SK-N-SH (cell line): Measurements from ENCODE around the gene DGKD. TPM values are rescaled to one million over a fixed set of nuclear protein-coding genes. Genes with fewer than 3 reads are reported as not detected.
A peak's percentile ranks its signal among the peaks of the same experiment; 100 is the strongest.

Experiments
- CTCF ChIA-PET: fragments of 300-600, 350-600 bp; formaldehyde crosslinking; extraction: SDS; loops from one replicate; lab custom pipeline; 2021; lab: Yijun Ruan, JAX
- POLR2A ChIA-PET: fragments of 350-600 bp; sonication (Branson Sonifier 250); formaldehyde crosslinking; extraction: SDS; loops from one replicate; lab custom pipeline; 2020; ENCODE audit warnings: antibody characterized with exemption, inconsistent platforms; lab: Yijun Ruan, JAX
- DNase-seq: peaks from one replicate; pipeline ENCODE4 v3.0.0; 2012
- H2AFZ ChIP-seq: fragments of 200-600 bp; sonication (generic); 2 replicates; pipeline ENCODE4 v1.8.1; 2016; ENCODE audit warnings: antibody characterized with exemption, mild to moderate bottlenecking, low read depth
- H3F3A ChIP-seq: fragments of 200-600 bp; sonication (generic); replicated peaks from 2 replicates; pipeline ENCODE3; 2016; ENCODE audit warnings: antibody characterized with exemption, mild to moderate bottlenecking; ENCODE audit not compliant: insufficient read depth
- H3K27ac ChIP-seq, 2 experiments: fragments of 200-500 bp in 1 of 2; fragments of 200-600 bp in 1 of 2; sonication (Bioruptor generic) in 1 of 2; sonication (generic), shearing (Covaris generic) in 1 of 2; 2 replicates each; pipeline versions ENCODE4 v1.5.1 to v1.6.1; 2014 to 2016; ENCODE audit warnings: low read depth in 2 of 2, inconsistent platforms in 1 of 2, low read length in 1 of 2, mild to moderate bottlenecking in 1 of 2, mixed read lengths in 1 of 2
- H3K27me3 ChIP-seq: fragments of 200-600 bp; sonication (generic), shearing (Covaris generic); 2 replicates; pipeline ENCODE4 v1.6.1; 2016; ENCODE audit warnings: mixed run types; ENCODE audit not compliant: insufficient read depth
- H3K36me3 ChIP-seq, 2 experiments: fragments of 200-500 bp in 1 of 2; fragments of 200-600 bp in 1 of 2; sonication (Bioruptor generic) in 1 of 2; sonication (generic) in 1 of 2; replicated peaks in 1 of 2; 2 replicates each; pipeline versions ENCODE3 to v1.5.1; 2014 to 2016; ENCODE audit warnings: low read length in 1 of 2, mild to moderate bottlenecking in 1 of 2; ENCODE audit not compliant: insufficient read depth in 2 of 2, control insufficient read depth in 1 of 2
- H3K4me1 ChIP-seq, 2 experiments: fragments of 200-500 bp in 1 of 2; fragments of 200-600 bp in 1 of 2; sonication (Bioruptor generic) in 1 of 2; sonication (generic), shearing (Covaris generic) in 1 of 2; 2 replicates each; pipeline versions ENCODE4 v1.5.1 to v1.6.1; 2014 to 2016; ENCODE audit warnings: low read depth in 1 of 2, low read length in 1 of 2, mixed run types in 1 of 2; ENCODE audit not compliant: insufficient read depth in 2 of 2, control insufficient read depth in 1 of 2
- H3K4me2 ChIP-seq: fragments of 200-600 bp; sonication (generic), shearing (Covaris generic); 2 replicates; pipeline ENCODE4 v1.6.1; 2017; ENCODE audit warnings: mixed run types
- H3K4me3 ChIP-seq, 2 experiments: fragments of 200-500 bp in 1 of 2; fragments of 200-600 bp in 1 of 2; sonication (Bioruptor generic) in 1 of 2; sonication (generic), shearing (Covaris generic) in 1 of 2; 2 replicates each; pipeline versions ENCODE4 v1.5.1 to v1.8.1; 2014 to 2016; ENCODE audit warnings: low read depth in 2 of 2, inconsistent platforms in 1 of 2, low read length in 1 of 2, mild to moderate bottlenecking in 1 of 2, mixed read lengths in 1 of 2, moderate library complexity in 1 of 2
- H3K79me2 ChIP-seq: fragments of 200-600 bp; sonication (generic); 2 replicates; pipeline ENCODE4 v1.8.1; 2017; ENCODE audit warnings: mild to moderate bottlenecking; ENCODE audit not compliant: insufficient read depth
- H3K9ac ChIP-seq: fragments of 200-600 bp; sonication (generic); 2 replicates; pipeline ENCODE4 v1.6.1; 2017; ENCODE audit warnings: mixed run types
- H3K9me2 ChIP-seq: fragments of 200-600 bp; sonication (generic); 2 replicates; pipeline ENCODE4 v1.6.1; 2017; ENCODE audit warnings: mixed run types
- H3K9me3 ChIP-seq: fragments of 200-600 bp; sonication (generic); 2 replicates; pipeline ENCODE4 v1.6.1; 2017; ENCODE audit warnings: mixed run types, mild to moderate bottlenecking, moderate library complexity
- H4K20me1 ChIP-seq: fragments of 200-600 bp; sonication (generic); 2 replicates; pipeline ENCODE4 v1.6.1; 2017; ENCODE audit warnings: mild to moderate bottlenecking, mixed run types; ENCODE audit not compliant: insufficient read depth
- CHD2 ChIP-seq: fragments of 150-350 bp; IDR thresholded peaks from 2 replicates; pipeline ENCODE4 v1.6.1; 2018; ENCODE audit warnings: low read length; ENCODE audit not compliant: partially characterized antibody
- ELF1 ChIP-seq: IDR thresholded peaks from 2 replicates; pipeline ENCODE4 v1.4.0; 2012
- EP300 ChIP-seq, 2 experiments: IDR thresholded peaks; 2 replicates each; pipeline versions ENCODE4 v1.4.0 to v1.6.1; 2012; ENCODE audit warnings: borderline replicate concordance in 1 of 2, low read depth in 1 of 2, low read length in 1 of 2
- EZH2phosphoT487 ChIP-seq: fragments of 200-600 bp; sonication (generic); IDR thresholded peaks from 2 replicates; pipeline ENCODE4 v1.6.1; 2017; ENCODE audit warnings: low read depth, mixed run types, mild to moderate bottlenecking, antibody characterized with exemption, moderate library complexity, borderline replicate concordance
- FOSL2 ChIP-seq: IDR thresholded peaks from 2 replicates; pipeline ENCODE4 v1.4.0; 2012; ENCODE audit warnings: low read depth, mild to moderate bottlenecking, moderate library complexity, borderline replicate concordance
- FOXJ3 ChIP-seq: sonication (generic); formaldehyde crosslinking; IDR thresholded peaks from 2 replicates; pipeline ENCODE4 v1.5.1; 2020; ENCODE audit warnings: mild to moderate bottlenecking, missing genetic modification reagents
- GABPA ChIP-seq: IDR thresholded peaks from 2 replicates; pipeline ENCODE4 v1.4.0; 2012; ENCODE audit warnings: low read depth, mild to moderate bottlenecking
- GATA2 ChIP-seq: sonication (generic); formaldehyde crosslinking; IDR thresholded peaks from 2 replicates; pipeline ENCODE4 v1.5.0; 2020; ENCODE audit warnings: mild to moderate bottlenecking, missing genetic modification reagents
- MAX ChIP-seq: IDR thresholded peaks from 2 replicates; pipeline ENCODE4 v1.4.0; 2012; ENCODE audit warnings: low read depth
- MEF2A ChIP-seq: IDR thresholded peaks from 2 replicates; pipeline ENCODE4 v1.4.0; 2012; ENCODE audit warnings: low read depth, borderline replicate concordance
- MXI1 ChIP-seq: IDR thresholded peaks from 2 replicates; pipeline ENCODE4 v1.6.1; 2012; ENCODE audit warnings: mild to moderate bottlenecking, low read depth, low read length, improper control_type of control experiment
- NFIC ChIP-seq: IDR thresholded peaks from 2 replicates; pipeline ENCODE4 v1.4.0; 2012; ENCODE audit warnings: borderline replicate concordance
- PBX3 ChIP-seq: IDR thresholded peaks from 2 replicates; pipeline ENCODE4; 2012
- POLR2AphosphoS5 ChIP-seq: IDR thresholded peaks from 2 replicates; pipeline ENCODE4 v1.6.1; 2012; ENCODE audit warnings: low read depth, low read length
- REST ChIP-seq: IDR thresholded peaks from 2 replicates; pipeline ENCODE4 v1.6.1; 2012; ENCODE audit warnings: mild to moderate bottlenecking, low read depth, low read length, moderate library complexity
- RXRA ChIP-seq: IDR thresholded peaks from 2 replicates; pipeline ENCODE4 v1.4.0; 2012; ENCODE audit warnings: low read depth, mild to moderate bottlenecking, borderline replicate concordance
- SIN3A ChIP-seq: IDR thresholded peaks from 2 replicates; pipeline ENCODE4 v1.6.1; 2012; ENCODE audit warnings: low read depth, mild to moderate bottlenecking, low read length, moderate library complexity, borderline replicate concordance
- TAF1 ChIP-seq: IDR thresholded peaks from 2 replicates; pipeline ENCODE4 v1.6.1; 2012; ENCODE audit warnings: low read depth, mild to moderate bottlenecking, low read length, moderate library complexity, borderline replicate concordance
- TCF12 ChIP-seq: IDR thresholded peaks from 2 replicates; pipeline ENCODE4 v1.4.0; 2012
- TEAD4 ChIP-seq: IDR thresholded peaks from 2 replicates; pipeline ENCODE4 v1.4.0; 2012; ENCODE audit warnings: mild to moderate bottlenecking, borderline replicate concordance; ENCODE audit not compliant: insufficient read depth
- USF2 ChIP-seq: fragments of 150-350 bp; IDR thresholded peaks from 2 replicates; pipeline ENCODE4 v1.6.1; 2017; ENCODE audit warnings: antibody characterized with exemption, low read length, low read depth, borderline replicate concordance
- YY1 ChIP-seq: IDR thresholded peaks from 2 replicates; pipeline ENCODE4 v1.4.0; 2012; ENCODE audit warnings: low read depth, mild to moderate bottlenecking
- ZBTB33 ChIP-seq: IDR thresholded peaks from 2 replicates; pipeline ENCODE4 v1.4.0; 2012; ENCODE audit warnings: low read depth, borderline replicate concordance
- WGBS: methylation state at CpG from one replicate; pipeline ENCODE4 v1.1.6; 2017; ENCODE audit warnings: low lambda C conversion rate; 5-methylcytosine and 5-hydroxymethylcytosine counted together
- polyA plus RNA-seq, 3 experiments: library from polyadenylated mRNA; depleted of rRNA; stranded (reverse); fragments of >200 nt; gene quantifications; 2 replicates each; pipeline ENCODE4 v1.2.3, GENCODE V29; 2012
- TF ChIP-seq, protein P1 (sequence below): IDR thresholded peaks from 2 replicates; pipeline ENCODE4 v1.4.0; 2012; ENCODE audit warnings: low read depth, borderline replicate concordance

Gene DGKD
- polyA plus RNA-seq, 1 of the 3 experiments (the other 2 are of a cell fraction): 21.7 TPM

DNA sequence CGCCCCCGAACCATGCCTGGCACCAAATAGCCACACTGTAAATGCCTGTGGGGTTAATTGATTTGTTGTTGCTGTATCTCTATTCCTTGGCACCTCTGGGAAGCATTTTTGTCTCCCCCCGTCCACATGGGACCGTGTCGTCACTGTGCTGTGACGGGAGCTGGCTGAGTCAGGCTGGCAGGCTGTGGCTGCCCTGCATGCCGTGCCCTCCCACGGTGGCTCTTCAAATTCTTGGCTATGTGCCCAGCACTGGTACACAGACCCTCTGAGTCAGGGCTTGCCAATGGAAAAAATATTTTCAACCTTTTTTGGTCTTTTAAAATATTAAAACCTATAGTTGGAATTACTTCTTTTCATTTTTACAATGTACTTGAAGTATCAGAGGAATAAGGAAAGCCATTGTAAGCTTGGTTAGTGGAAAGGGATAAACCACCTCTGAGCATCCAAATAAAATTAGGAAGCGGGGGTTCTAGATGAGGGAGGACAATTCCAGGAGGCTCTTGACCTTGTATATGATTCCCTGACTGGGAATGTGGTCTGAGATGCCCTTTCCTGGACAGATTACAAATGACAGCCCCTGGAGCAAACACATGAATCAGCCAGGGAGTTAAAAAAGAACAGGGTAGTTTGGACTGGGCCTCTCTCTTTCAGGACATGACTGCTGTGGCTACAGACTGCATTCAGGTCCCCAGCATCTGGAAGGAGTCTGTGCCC is 59.4 kb downstream of the DGKD start:
- peak overlapping the region in 1 of 2 experiments; percentile 36; a peak in 1 of 4 replicates for H3K4me3 ChIP-seq
- no peaks in the 10 kb centered on the region for H3K9me2 ChIP-seq
- H4K20me1 ChIP-seq: no peaks in the 10 kb centered on the region
- H3K27me3 ChIP-seq: no peaks in the 10 kb centered on the region
- 8% methylated on average over 9 of the region's 9 CpGs for WGBS
- H3K9ac ChIP-seq: peak overlapping the region; percentile 69
- peak; percentile 76 for DNase-seq
- H3K36me3 ChIP-seq: peaks cover 4 to 12% of the 10 kb centered on the region in 2 experiments
- ChIA-PET POLR2A (no interaction called here), CTCF (interaction anchor here (0.9 to 2.2 kb wide), 5 partner anchors 13 to 560 kb away, joined by 3 to 9 read pairs (median 3); no protein-coding TSS in a partner anchor)
- H2AFZ ChIP-seq: no peak overlapping the region
- peaks cover 41% of the 10 kb centered on the region for H3F3A ChIP-seq
- H3K27ac ChIP-seq: peak overlapping the region; percentile 78 to 97
- H3K79me2 ChIP-seq: peaks cover 36% of the 10 kb centered on the region; the same call in 1 of the 2 replicates
- peaks cover 29 to 31% of the 10 kb centered on the region in 2 experiments for H3K4me1 ChIP-seq
- H3K9me3 ChIP-seq: no peaks in the 10 kb centered on the region
- H3K4me2 ChIP-seq: peak overlapping the region; percentile 70
- TF ChIP-seq FOSL2 (peak; percentile 76), REST (no peak), EP300 (IDR thresholded peaks at IDR 0.05; ENCODE audit: borderline replicate concordance in 1 of 2, low read depth in 1 of 2, low read length in 1 of 2) (peak; percentile 22 to 82; a peak in 3 of 4 replicates), FOXJ3 (no peak), TEAD4 (peak; percentile 83), YY1 (no peak), SIN3A (peak; percentile 11; the same call in 1 of the 2 replicates), USF2 (no peak), RXRA (peak; percentile 77), TAF1 (no peak), GABPA (no peak; the same call in 1 of the 2 replicates), EZH2phosphoT487 (no peak), TCF12 (peak; percentile 80), MEF2A (no peak; the same call in 1 of the 2 replicates), POLR2AphosphoS5 (no peak), ZBTB33 (0 out of 2 replicates have a peak, but pooled peaks have one; percentile 43), NFIC (peak; percentile 98), MXI1 (peak; percentile 63; the same call in 1 of the 2 replicates), MAX (peak; percentile 71), GATA2 (CRISPR knock-in tag) (no peak), PBX3 (peak; percentile 79), CHD2 (no peak), ELF1 (no peak)
- TF ChIP-seq, protein P1, sequence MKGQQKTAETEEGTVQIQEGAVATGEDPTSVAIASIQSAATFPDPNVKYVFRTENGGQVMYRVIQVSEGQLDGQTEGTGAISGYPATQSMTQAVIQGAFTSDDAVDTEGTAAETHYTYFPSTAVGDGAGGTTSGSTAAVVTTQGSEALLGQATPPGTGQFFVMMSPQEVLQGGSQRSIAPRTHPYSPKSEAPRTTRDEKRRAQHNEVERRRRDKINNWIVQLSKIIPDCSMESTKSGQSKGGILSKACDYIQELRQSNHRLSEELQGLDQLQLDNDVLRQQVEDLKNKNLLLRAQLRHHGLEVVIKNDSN: no peak
